Mucosa of descending colon (tissue), 3 donors: Measurements from ENCODE around the gene CLEC9A. TPM values are rescaled to one million over a fixed set of nuclear protein-coding genes. Genes with fewer than 3 reads are reported as not detected.

ENCODE experiments used
- ATAC-seq: fragments of 200-7000 bp; cut with Tn5 transposase; one replicate; pipeline ENCODE4 v1.9.1; 2020; ENCODE audit warnings: mild to moderate bottlenecking, moderate library complexity
- DNase-seq, 3 donors: peaks; one replicate each; pipeline ENCODE4 v3.0.0-alpha.2; 2020
- H3K36me3 ChIP-seq: fragments of 200-600 bp; one replicate; pipeline ENCODE4 v1.8.0; 2021; ENCODE audit warnings: low read depth, mild to moderate bottlenecking
- H3K4me1 ChIP-seq: fragments of 200-600 bp; one replicate; pipeline ENCODE4 v1.8.0; 2021; ENCODE audit warnings: low read depth, mild to moderate bottlenecking
- H3K4me3 ChIP-seq: fragments of 200-600 bp; one replicate; pipeline ENCODE4 v1.8.0; 2021; ENCODE audit warnings: mild to moderate bottlenecking
- H3K9me3 ChIP-seq: fragments of 200-600 bp; one replicate; pipeline ENCODE4 v1.8.0; 2021; ENCODE audit warnings: mild to moderate bottlenecking
- CTCF ChIP-seq: fragments of 200-600 bp; IDR thresholded peaks from one replicate; pipeline ENCODE4 v1.8.0; 2022; ENCODE audit warnings: antibody characterized with exemption, mild to moderate bottlenecking
- intact Hi-C, 2 donors: fragments of 100-400 bp; cut with DNase I in 1 of 2; cut with micrococcal nuclease in 1 of 2; formaldehyde crosslinking; loops; one replicate each; pipeline versions ENCODE4 v1.11.0 to v1.11.1; 2022; cut with DNase I, micrococcal nuclease
- long read RNA-seq, 2 donors: library from polyadenylated mRNA; unstranded; transcript quantifications; one replicate each; pipeline ENCODE4 v2.0.0, GENCODE V29; 2019 to 2021
- total RNA-seq, 3 donors: library from RNA; stranded (reverse); fragmentation: NEBNext Ultra II Directional in 2 of 3; extraction: Animal tissue kit (Norgen Biotek cat#: 25700) in 2 of 3; gene quantifications; one replicate each; pipeline versions ENCODE4 v1.2.1 to v1.2.4, GENCODE V29; 2021 to 2023
- donor health status: DM: no; HTN: no; CAD: no; lungs with moderate emphysema.
- donor health status: DM: no; HTN: no; CAD: no.
- donor health status: DM: no; HTN: yes; CAD: no.

CLEC9A gene
- under 1 TPM in 2 of 3 donors, not detected in 1; 0.39 to 0.47 TPM for total RNA-seq
- long read RNA-seq, donor 1, partial matches to known transcripts = 1 of 1 reads
- long read RNA-seq, donor 1, other reads (novel, unspliced or antisense) = 0 of 1 reads
- long read RNA-seq, donor 2 = 0 reads

GRCh38 chr12:10030446-10030845 is at the start of gene CLEC9A:
Gene CLEC9A (plus strand): TSS chr12:10030682. CDS start chr12:10052688, 22,006 bp downstream.
- Histone ChIP-seq H3K4me3 (no peak within 1 kb of the TSS), H3K9me3 (no peaks in the 10 kb centered on the region), H3K4me1 (no peaks in the 10 kb centered on the region), H3K36me3 (no peaks in the 10 kb centered on the region)
- no peak for DNase-seq
- intact Hi-C loops = loop anchor here in 1 of 2 donors (5.0 kb wide), 1 partner anchor 112 kb away; no protein-coding TSS in a partner anchor
- ATAC-seq = no peak
- TF ChIP-seq CTCF = no peak

- DNase-seq = no peak
- Histone ChIP-seq H3K4me3 (no peak overlapping the region), H3K36me3 (no peaks in the 10 kb centered on the region), H3K4me1 (no peaks in the 10 kb centered on the region), H3K9me3 (no peaks in the 10 kb centered on the region)
- ATAC-seq = no peak
- intact Hi-C loops = no loop called here
- TF ChIP-seq CTCF = no peak
These were observed 38.6 kb upstream of the CLEC9A start for GRCh38 chr12:9991876-9992275.

GRCh38 chr12:9992296-9992695 is 38.2 kb upstream of the CLEC9A start:
- intact Hi-C loops = no loop called here
- Histone ChIP-seq H3K9me3 (no peaks in the 10 kb centered on the region), H3K4me3 (no peak overlapping the region), H3K36me3 (no peaks in the 10 kb centered on the region), H3K4me1 (no peaks in the 10 kb centered on the region)
- ATAC-seq (no peak), DNase-seq (no peak)
- no peak for TF ChIP-seq CTCF

GRCh38 chr12:9999016-9999415 is 31.5 kb upstream of the CLEC9A start, which contains the start of gene CLEC1B:
Gene CLEC1B (minus strand): TSS chr12:9999121. CDS start chr12:9999100, 21 bp downstream.
- ATAC-seq (no peak), DNase-seq (no peak)
- no peaks in the 10 kb centered on the region for H3K36me3 ChIP-seq
- H3K4me3 ChIP-seq = no peak within 1 kb of the TSS
- no peaks in the 10 kb centered on the region for H3K4me1 ChIP-seq
- H3K9me3 ChIP-seq = no peaks in the 10 kb centered on the region
- intact Hi-C loops = no loop called here
- TF ChIP-seq CTCF = no peak

GRCh38 chr12:10001171-10001776 is 29.2 kb upstream of the CLEC9A start:
- DNase-seq (no peak), ATAC-seq (no peak)
- Histone ChIP-seq H3K36me3 (no peaks in the 10 kb centered on the region), H3K4me1 (no peaks in the 10 kb centered on the region), H3K9me3 (no peaks in the 10 kb centered on the region), H3K4me3 (no peak overlapping the region)
- intact Hi-C loops = no loop called here
- no peak for TF ChIP-seq CTCF
